CD4-positive, alpha-beta T cell treated with Interleukin-15 for 4 hours (primary cell): ENCODE results near the gene CPT2.

Experiments used
- DNase-seq: peaks from one replicate; pipeline ENCODE4 v3.0.0-alpha.2; 2020; ENCODE audit warnings: low spot score

CPT2 gene

GRCh38 chr1:53218201-53218600, 21.6 kb downstream of the CPT2 start:
- no peak for DNase-seq

GRCh38 chr1:53219711-53220110, 23.1 kb downstream of the CPT2 start:
- no peak for DNase-seq

GRCh38 chr1:53220171-53220961, 23.7 kb downstream of the CPT2 start, which contains the start of gene CZIB:
Gene CZIB (minus strand): TSS chr1:53220634. CDS start chr1:53220575, 59 bp downstream.
- peak; percentile 92 for DNase-seq

GRCh38 chr1:53220962-53221286, 24.3 kb downstream of the CPT2 start:
- DNase-seq, result no peak

GRCh38 chr1:53237638-53238037, 41.0 kb downstream of the CPT2 start:
- DNase-seq, result no peak

GRCh38 chr1:53238197-53239155, 41.9 kb downstream of the CPT2 start, which contains the start of gene MAGOH:
Gene MAGOH (minus strand): TSS chr1:53238518. CDS start chr1:53238448, 70 bp downstream.
- peak; percentile 92 for DNase-seq

GRCh38 chr1:53241828-53242227, 45.2 kb downstream of the CPT2 start:
- DNase-seq, result no peak

GRCh38 chr1:53242381-53242780, 45.8 kb downstream of the CPT2 start:
- DNase-seq, result no peak

- no peak for DNase-seq
Measured at GRCh38 chr1:53244141-53244540, 47.5 kb downstream of the CPT2 start.

GRCh38 chr1:53246261-53247134, 49.9 kb downstream of the CPT2 start:
- DNase-seq, result no peak

GRCh38 chr1:53249706-53250105, 53.1 kb downstream of the CPT2 start:
- no peak for DNase-seq

GRCh38 chr1:53250325-53250724, 53.7 kb downstream of the CPT2 start:
- no peak for DNase-seq

GRCh38 chr1:53254011-53254640, 57.5 kb downstream of the CPT2 start:
- DNase-seq, result no peak

GRCh38 chr1:53255031-53255430, 58.4 kb downstream of the CPT2 start:
- DNase-seq, result no peak

- no peak for DNase-seq
Measured at GRCh38 chr1:53256511-53257453, 60.2 kb downstream of the CPT2 start.

GRCh38 chr1:53257454-53258081, 60.9 kb downstream of the CPT2 start:
- no peak for DNase-seq

GRCh38 chr1:53258216-53258615, 61.6 kb downstream of the CPT2 start:
- no peak for DNase-seq

GRCh38 chr1:53259932-53260331, 63.3 kb downstream of the CPT2 start:
- DNase-seq, result no peak

- no peak for DNase-seq
Measured at GRCh38 chr1:53260631-53261247, 64.1 kb downstream of the CPT2 start.
